HepG2 (cell line): ENCODE data around the gene ACSM5. TPM values are rescaled to one million over a fixed set of nuclear protein-coding genes. Genes with fewer than 3 reads are reported as not detected.
"Not testable (repeated sequence)": the region's sequence is repeated elsewhere in the genome, so short reads cannot be mapped to it uniquely, and the experiment has no call there.

Experiments used
- ATAC-seq: fragments of 200-7000 bp; cut with Tn5 transposase; 3 replicates; pipeline ENCODE4 v1.9.1; 2020; ENCODE audit warnings: mild to moderate bottlenecking, moderate library complexity
- BruUV-seq: library from RNA; stranded (reverse); fragments of 400-500 nt; replicated peaks from 2 replicates; lab custom pipeline; 2021; lab: Mats Ljungman, UMichigan
- CTCF ChIA-PET: fragments of 300-600 bp; formaldehyde crosslinking; extraction: SDS; loops from one replicate; lab custom pipeline; 2021; ENCODE audit warnings: low total read pairs, inconsistent platforms, low intra/inter-chr PET ratio; lab: Yijun Ruan, JAX
- POLR2A ChIA-PET: fragments of 350-600 bp; sonication (Branson Sonifier 250); formaldehyde crosslinking; loops from one replicate; lab custom pipeline; 2020; ENCODE audit warnings: antibody characterized with exemption, inconsistent platforms; lab: Yijun Ruan, JAX
- DNase-seq: peaks from one replicate; pipeline ENCODE4 v3.0.0-alpha.2; 2015; ENCODE audit warnings: low spot score
- FAIRE-seq: peaks from 3 replicates; lab custom pipeline; 2011; peaks lifted over from hg19 to GRCh38; lab: Jason Lieb, UNC
- H2AFZ ChIP-seq: one replicate; pipeline ENCODE4 v1.6.1; 2011; ENCODE audit warnings: low read length, inconsistent platforms
- H3K27ac ChIP-seq: fragments of 300-600 bp; 3 replicates; pipeline ENCODE4 v1.8.0; 2011; ENCODE audit warnings: mixed run types, mild to moderate bottlenecking, mixed read lengths, low read length, inconsistent platforms; ENCODE audit not compliant: insufficient read depth; ENCODE audit errors: extremely low read length
- H3K27me3 ChIP-seq, 2 experiments: fragments of 200-600 bp in 1 of 2; 2 replicates in 1 of 2; 3 replicates in 1 of 2; pipeline versions ENCODE4 v1.6.0 to v1.8.0; 2011; ENCODE audit warnings: low read length in 2 of 2, mild to moderate bottlenecking in 2 of 2, moderate library complexity in 2 of 2, inconsistent platforms in 1 of 2; ENCODE audit not compliant: insufficient read depth in 2 of 2, control insufficient read depth in 1 of 2
- H3K36me3 ChIP-seq, 2 experiments: fragments of 200-600 bp in 1 of 2; replicated peaks in 1 of 2; 2 replicates in 1 of 2; 3 replicates in 1 of 2; pipeline versions ENCODE4 v1.5.1 to v1.8.0; 2011; ENCODE audit warnings: low read length in 2 of 2, inconsistent platforms in 1 of 2; ENCODE audit not compliant: insufficient read depth in 2 of 2, control insufficient read depth in 1 of 2
- H3K4me1 ChIP-seq: 2 replicates; pipeline ENCODE4 v1.5.1; 2012; ENCODE audit warnings: low read length, inconsistent platforms; ENCODE audit not compliant: insufficient read depth
- H3K4me2 ChIP-seq: 2 replicates; pipeline ENCODE4 v1.6.0; 2011; ENCODE audit warnings: low read depth, low read length, inconsistent platforms
- H3K4me3 ChIP-seq, 3 experiments: fragments of 200-600 bp in 1 of 3; sonication (generic), shearing (Covaris generic) in 1 of 3; replicated peaks in 1 of 3; 2 replicates each; pipeline ENCODE4 v1.5.1; 2011 to 2016; ENCODE audit warnings: low read length in 3 of 3, inconsistent platforms in 2 of 3, low read depth in 2 of 3, mild to moderate bottlenecking in 2 of 3, control low read depth in 1 of 3, mixed read lengths in 1 of 3; ENCODE audit not compliant: insufficient read depth in 1 of 3
- H3K79me2 ChIP-seq: one replicate; pipeline ENCODE4 v1.6.1; 2011; ENCODE audit warnings: low read length, inconsistent platforms; ENCODE audit not compliant: insufficient read depth
- H3K9ac ChIP-seq: 2 replicates; pipeline ENCODE4 v1.6.0; 2011; ENCODE audit warnings: mild to moderate bottlenecking, low read depth, low read length, inconsistent platforms; ENCODE audit not compliant: insufficient read depth
- H3K9me3 ChIP-seq: 2 replicates; pipeline ENCODE4 v1.5.1; 2012; ENCODE audit warnings: mild to moderate bottlenecking, low read length
- H4K20me1 ChIP-seq: 2 replicates; pipeline ENCODE4 v1.6.0; 2011; ENCODE audit warnings: inconsistent platforms, mild to moderate bottlenecking, low read length, moderate library complexity; ENCODE audit not compliant: insufficient read depth
- NCOA2 ChIP-seq: sonication (generic); formaldehyde crosslinking; IDR thresholded peaks from 2 replicates; pipeline ENCODE4 v1.8.0; 2022; ENCODE audit warnings: inconsistent platforms
- SETDB1 ChIP-seq: sonication (generic); formaldehyde crosslinking; IDR thresholded peaks from 2 replicates; pipeline ENCODE4 v1.5.1; 2020; ENCODE audit warnings: missing genetic modification reagents, mild to moderate bottlenecking, borderline replicate concordance
- SOX13 ChIP-seq, 3 experiments: fragments of 450-650 bp in 1 of 3; sonication (generic) in 1 of 3; formaldehyde crosslinking in 1 of 3; IDR thresholded peaks in 2 of 3; conservative IDR thresholded peaks in 1 of 3; 2 replicates each; pipeline versions ENCODE4 v1.5.0 to v1.6.1; 2016 to 2020; ENCODE audit warnings: antibody characterized with exemption in 1 of 3, mild to moderate bottlenecking in 1 of 3, missing compliant biosample characterization in 1 of 3, missing genetic modification reagents in 1 of 3, moderate library complexity in 1 of 3
- THRA ChIP-seq: sonication (generic); formaldehyde crosslinking; IDR thresholded peaks from 2 replicates; pipeline ENCODE4 v1.4.0; 2020; ENCODE audit warnings: missing genetic modification reagents, borderline replicate concordance
- ZNF12 ChIP-seq: sonication (generic); formaldehyde crosslinking; IDR thresholded peaks from 2 replicates; pipeline ENCODE4 v1.5.0; 2020; ENCODE audit warnings: missing genetic modification reagents
- WGBS: methylation state at CpG from one replicate; pipeline ENCODE4 v1.1.6; 2017; ENCODE audit warnings: low lambda C conversion rate; 5-methylcytosine and 5-hydroxymethylcytosine counted together
- in situ Hi-C: cut with HindIII; loops from 2 replicates; pipeline ENCODE4 v1.10.0; 2017; ENCODE audit warnings: low pct_unique_long_range_greater_than_20kb; ENCODE audit not compliant: extremely low pct_ligation_motif_present
- intact Hi-C: fragments of 100-400 bp; cut with micrococcal nuclease; formaldehyde crosslinking; loops from one replicate; pipeline ENCODE4 v1.10.0; 2022; ENCODE audit not compliant: unreplicated experiment
- polyA plus RNA-seq, 8 experiments: library from polyadenylated mRNA; depleted of rRNA in 3 of 8; stranded (reverse) in 7 of 8; unstranded in 1 of 8; fragments of >200 nt; fragmentation: Illumina TruSeq in 4 of 8; extraction: Trizol in 4 of 8; gene quantifications; 2 replicates each; pipeline versions ENCODE4 v1.2.1 to v1.2.3, GENCODE V29; 2011 to 2016; ENCODE audit warnings: low read depth in 4 of 8, missing spikeins in 1 of 8, mixed read lengths in 1 of 8; ENCODE audit not compliant: insufficient read depth in 1 of 8
- total RNA-seq, 5 experiments: library from RNA; depleted of rRNA; stranded (reverse); fragments of >200 nt; fragmentation: Illumina TruSeq; extraction: Trizol; gene quantifications; 2 replicates each; pipeline ENCODE4 v1.2.3, GENCODE V29; 2016; ENCODE audit warnings: low read depth in 1 of 5

The ACSM5 gene
- total and polyA plus RNA-seq, 2 of the 13 experiments (the other 11 are each of a cell fraction or from before 2014, with no cell fraction given): 9.1 to 15.0 TPM

GRCh38 chr16:20453633-20454032 lies 44.3 kb downstream of the ACSM5 start:
- TF ChIP-seq ZNF12: peak; percentile 61; the same call in 1 of the 2 replicates
- BruUV-seq; H3K4me3 ChIP-seq; H3K9ac ChIP-seq; H4K20me1 ChIP-seq; H3K36me3 ChIP-seq; CTCF ChIA-PET; H3K79me2 ChIP-seq; H3K27ac ChIP-seq; H2AFZ ChIP-seq; FAIRE-seq; intact Hi-C loops; H3K4me2 ChIP-seq; H3K27me3 ChIP-seq; in situ Hi-C loops; ATAC-seq; H3K9me3 ChIP-seq; POLR2A ChIA-PET; TF ChIP-seq SOX13 (IDR thresholded peaks at IDR 0.05): not testable (repeated sequence)
- peak in 1 of 2 experiments; percentile 25; a peak in 1 of 4 replicates for TF ChIP-seq SOX13 (CRISPR knock-in tag; conservative IDR thresholded peaks at IDR 0.05 in 1 of 2, IDR thresholded peaks at IDR 0.05 in 1 of 2)
- TF ChIP-seq THRA (CRISPR knock-in tag): peak; percentile 68; the same call in 1 of the 2 replicates
- 0 out of 2 replicates have a peak, but pooled peaks have one; percentile 48 for TF ChIP-seq SETDB1 (CRISPR knock-in tag)
- TF ChIP-seq NCOA2 (CRISPR knock-in tag): peak; percentile 23; the same call in 1 of the 2 replicates
- DNase-seq: peak; percentile 27
- 72% methylated on average over 4 of the region's 5 CpGs for WGBS
- peaks cover 11% of the 10 kb centered on the region for H3K4me1 ChIP-seq

GRCh38 chr16:20459227-20459626 lies 49.9 kb downstream of the ACSM5 start:
- H3K4me1 ChIP-seq: peaks cover 17% of the 10 kb centered on the region
- peak; percentile 93 for TF ChIP-seq ZNF12
- DNase-seq, in situ Hi-C loops, H3K4me2 ChIP-seq, H3K27ac ChIP-seq, H3K9me3 ChIP-seq, intact Hi-C loops, H3K9ac ChIP-seq, ATAC-seq, H3K4me3 ChIP-seq, H3K27me3 ChIP-seq, H4K20me1 ChIP-seq, CTCF ChIA-PET, H3K36me3 ChIP-seq, H2AFZ ChIP-seq, H3K79me2 ChIP-seq, BruUV-seq, FAIRE-seq, POLR2A ChIA-PET: not testable (repeated sequence)
- WGBS: 95% methylated on average over 2 of the region's 2 CpGs
